Endothelial cell of umbilical vein (primary cell): ENCODE results near the gene TRAP1. TPM values are rescaled to one million over a fixed set of nuclear protein-coding genes. Genes with fewer than 3 reads are reported as not detected.

Source experiments
- BruUV-seq: library from RNA; stranded (reverse); fragments of 400-500 nt; replicated peaks from 2 replicates; lab custom pipeline; 2021; lab: Mats Ljungman, UMichigan
- CTCF ChIA-PET: fragments of 300-600, 350-600 bp; sonication (Branson Sonifier 250); formaldehyde crosslinking; loops from one replicate; lab custom pipeline; 2021; ENCODE audit warnings: antibody characterized with exemption, inconsistent platforms; lab: Charles Lee
- POLR2A ChIA-PET: fragments of 300-600, 350-600 bp; sonication (Branson Sonifier 250); formaldehyde crosslinking; loops from one replicate; lab custom pipeline; 2021; ENCODE audit warnings: antibody characterized with exemption, inconsistent platforms; lab: Charles Lee
- DNase-seq: peaks from one replicate; pipeline ENCODE4 v3.0.0-alpha.2; 2011; ENCODE audit warnings: low read depth, low spot score
- FAIRE-seq: peaks from 2 replicates; lab custom pipeline; 2011; peaks lifted over from hg19 to GRCh38; lab: Jason Lieb, UNC
- H2AFZ ChIP-seq: 2 replicates; pipeline ENCODE4 v1.6.0; 2012; ENCODE audit warnings: low read depth, low read length, control low read depth, inconsistent platforms
- H3K27ac ChIP-seq: 2 replicates; pipeline ENCODE4 v1.5.1; 2011; ENCODE audit warnings: low read depth, mild to moderate bottlenecking, control low read depth, low read length, moderate library complexity; ENCODE audit not compliant: insufficient read depth
- H3K27me3 ChIP-seq, 2 experiments: 2 replicates each; pipeline versions ENCODE4 v1.6.0 to v1.6.1; 2011; ENCODE audit warnings: low read length in 2 of 2, mixed read lengths in 1 of 2; ENCODE audit not compliant: control insufficient read depth in 2 of 2, insufficient read depth in 2 of 2
- H3K36me3 ChIP-seq, 2 experiments: 2 replicates in 1 of 2; 3 replicates in 1 of 2; pipeline ENCODE4 v1.5.1; 2011; ENCODE audit warnings: low read length in 2 of 2, mild to moderate bottlenecking in 1 of 2, moderate library complexity in 1 of 2; ENCODE audit not compliant: control insufficient read depth in 2 of 2, insufficient read depth in 2 of 2; ENCODE audit errors: extremely low read depth in 1 of 2
- H3K4me1 ChIP-seq: 3 replicates; pipeline ENCODE4 v1.5.1; 2011; ENCODE audit warnings: mild to moderate bottlenecking, low read length; ENCODE audit not compliant: control insufficient read depth, insufficient read depth; ENCODE audit errors: extremely low read depth
- H3K4me2 ChIP-seq: 2 replicates; pipeline ENCODE4 v1.6.1; 2011; ENCODE audit warnings: low read length, control low read depth, mixed read lengths; ENCODE audit not compliant: insufficient read depth
- H3K4me3 ChIP-seq, 3 experiments: fragments of 200-600 bp in 1 of 3; sonication (generic), shearing (Covaris generic) in 1 of 3; replicated peaks in 1 of 3; 2 replicates each; pipeline ENCODE4 v1.5.1; 2011 to 2016; ENCODE audit warnings: control low read depth in 3 of 3, low read length in 3 of 3, mild to moderate bottlenecking in 2 of 3, inconsistent platforms in 1 of 3, low read depth in 1 of 3, moderate library complexity in 1 of 3; ENCODE audit not compliant: insufficient read depth in 1 of 3
- H3K79me2 ChIP-seq: 2 replicates; pipeline ENCODE4 v1.6.0; 2012; ENCODE audit warnings: low read length, inconsistent platforms; ENCODE audit not compliant: control insufficient read depth, insufficient read depth
- H3K9ac ChIP-seq: replicated peaks from 2 replicates; pipeline ENCODE3; 2011; ENCODE audit warnings: low read length, control low read depth; ENCODE audit not compliant: insufficient read depth; ENCODE audit errors: extremely low read depth
- H3K9me1 ChIP-seq: replicated peaks from 3 replicates; pipeline ENCODE4 v1.6.0; 2011; ENCODE audit warnings: mild to moderate bottlenecking, low read length; ENCODE audit not compliant: control insufficient read depth, insufficient read depth; ENCODE audit errors: extremely low read depth
- H3K9me3 ChIP-seq: replicated peaks from 2 replicates; pipeline ENCODE4 v1.5.1; 2012; ENCODE audit warnings: low read length, inconsistent platforms; ENCODE audit not compliant: control insufficient read depth, insufficient read depth
- H4K20me1 ChIP-seq: replicated peaks from 2 replicates; pipeline ENCODE3; 2011; ENCODE audit warnings: mild to moderate bottlenecking, low read length; ENCODE audit not compliant: control insufficient read depth, insufficient read depth; ENCODE audit errors: extremely low read depth
- EZH2 ChIP-seq: IDR thresholded peaks from 2 replicates; pipeline ENCODE4 v1.6.1; 2012; ENCODE audit warnings: borderline replicate concordance, low read depth, mild to moderate bottlenecking, moderate library complexity, low read length, inconsistent platforms; ENCODE audit not compliant: severe bottlenecking
- FOS ChIP-seq: IDR thresholded peaks from 2 replicates; pipeline ENCODE4 v1.6.1; 2011; ENCODE audit warnings: mild to moderate bottlenecking, low read length, moderate library complexity, borderline replicate concordance; ENCODE audit not compliant: insufficient read depth
- GATA2 ChIP-seq: IDR thresholded peaks from 2 replicates; pipeline ENCODE4 v1.7.0; 2011; ENCODE audit warnings: low read depth, mild to moderate bottlenecking, moderate library complexity, mixed read lengths, low read length; ENCODE audit not compliant: insufficient read length, insufficient read depth
- JUN ChIP-seq: IDR thresholded peaks from 2 replicates; pipeline ENCODE4 v1.6.1; 2011; ENCODE audit warnings: borderline replicate concordance, low read depth; ENCODE audit not compliant: insufficient read length, insufficient read depth
- MYC ChIP-seq: IDR thresholded peaks from one replicate; pipeline ENCODE4 v1.6.1; 2011; ENCODE audit warnings: mild to moderate bottlenecking, low read depth, low read length
- POLR2A ChIP-seq: IDR thresholded peaks from 2 replicates; pipeline ENCODE4 v1.6.1; 2012; ENCODE audit warnings: low read depth, mild to moderate bottlenecking, control low read depth, low read length
- POLR2AphosphoS5 ChIP-seq: IDR thresholded peaks from 2 replicates; pipeline ENCODE4 v1.6.1; 2012; ENCODE audit warnings: low read depth, mild to moderate bottlenecking, control low read depth, low read length, moderate library complexity; ENCODE audit not compliant: insufficient read depth
- dilution Hi-C: fragments of 300-500 bp; cut with MboI; formaldehyde crosslinking; loops from one replicate; pipeline ENCODE4 v1.15.0; 2019; ENCODE audit warnings: low sequenced_read_pairs; ENCODE audit not compliant: extremely low pct_ligation_motif_present
- intact Hi-C: fragments of 100-400 bp; cut with micrococcal nuclease; formaldehyde crosslinking; loops from one replicate; pipeline ENCODE4 v1.10.0; 2022
- polyA plus RNA-seq, 4 experiments: library from polyadenylated mRNA; depleted of rRNA in 3 of 4; stranded (reverse) in 3 of 4; unstranded in 1 of 4; fragments of >200 nt; gene quantifications; 2 replicates each; pipeline versions ENCODE4 v1.2.1 to v1.2.3, GENCODE V29; 2011 to 2012; ENCODE audit warnings: missing spikeins in 1 of 4
- total RNA-seq: library from RNA; stranded (reverse); gene quantifications from 2 replicates; pipeline ENCODE4 v1.2.3, GENCODE V29; 2021
- TF ChIP-seq, protein P1 (sequence below), 2 donors: IDR thresholded peaks; 1 replicate in 1 of 2; 2 replicates in 1 of 2; pipeline ENCODE4 v1.5.1; 2011; ENCODE audit warnings: low read length in 2 of 2, mild to moderate bottlenecking in 2 of 2, moderate library complexity in 2 of 2, control low read depth in 1 of 2, inconsistent platforms in 1 of 2, low read depth in 1 of 2; ENCODE audit not compliant: insufficient read depth in 1 of 2; ENCODE audit errors: extremely low read depth in 1 of 2
- TF ChIP-seq, protein P2 (sequence below): IDR thresholded peaks from 2 replicates; pipeline ENCODE4 v1.6.1; 2011; ENCODE audit not compliant: insufficient read depth, insufficient read length

TRAP1 gene
- total and polyA plus RNA-seq, 2 donors (not counting 3 experiments of a cell fraction or from before 2014, with no cell fraction given) = 95.6 to 102 TPM

DNA sequence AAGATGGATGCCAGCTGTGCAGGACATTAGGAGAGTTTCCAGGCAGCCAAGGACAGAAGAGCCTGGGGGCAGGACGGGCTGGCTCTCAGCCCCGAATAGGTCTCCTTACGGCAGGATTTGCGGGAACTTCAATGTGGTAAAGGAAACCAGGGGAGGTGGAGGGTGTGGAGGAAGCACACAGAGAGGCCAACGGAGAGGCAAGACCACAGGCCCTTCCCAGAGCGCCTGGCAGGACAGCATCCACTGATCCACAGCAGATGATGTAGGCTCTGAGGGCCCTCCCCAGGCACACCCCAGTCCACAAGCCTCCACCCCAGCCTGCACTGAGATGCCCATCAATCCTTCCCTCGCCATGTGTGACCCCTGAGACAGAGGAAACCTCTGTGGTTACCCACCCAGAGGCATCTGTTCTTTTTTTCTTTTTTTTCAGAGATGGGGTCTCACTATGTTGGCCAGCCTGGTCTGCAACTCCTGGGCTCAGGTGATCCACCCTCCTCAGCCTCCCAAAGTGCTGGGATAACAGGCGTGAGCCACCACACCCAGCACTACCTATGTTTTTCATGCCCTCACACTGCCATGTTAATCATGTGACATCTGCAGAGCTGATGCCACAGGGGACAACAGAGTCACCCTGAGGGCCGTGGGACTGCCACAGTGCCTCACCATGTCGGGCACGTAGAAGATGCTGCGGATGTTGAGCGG lies 43.5 kb downstream of the TRAP1 start:
- BruUV-seq = no TSS peak
- no peaks in the 10 kb centered on the region for H3K9me1 ChIP-seq
- H3K4me3 ChIP-seq = no peak overlapping the region
- H3K4me1 ChIP-seq = peaks cover 12% of the 10 kb centered on the region
- TF ChIP-seq POLR2A = no peak
- no peak overlapping the region for H3K4me2 ChIP-seq
- dilution Hi-C loops (no loop called here), intact Hi-C loops (no loop called here)
- CTCF ChIA-PET = no interaction called here
- no peak overlapping the region for H2AFZ ChIP-seq
- no peaks in the 10 kb centered on the region for H3K9me3 ChIP-seq
- H3K27me3 ChIP-seq = no peaks in the 10 kb centered on the region
- no peaks in the 10 kb centered on the region for H3K79me2 ChIP-seq
- no peak for DNase-seq
- peaks cover 4 to 18% of the 10 kb centered on the region in 2 experiments for H3K36me3 ChIP-seq
- H3K9ac ChIP-seq = no peak overlapping the region
- POLR2A ChIA-PET = no interaction called here
- H3K27ac ChIP-seq = no peak overlapping the region
- no peak for FAIRE-seq
- no peaks in the 10 kb centered on the region for H4K20me1 ChIP-seq

DNA sequence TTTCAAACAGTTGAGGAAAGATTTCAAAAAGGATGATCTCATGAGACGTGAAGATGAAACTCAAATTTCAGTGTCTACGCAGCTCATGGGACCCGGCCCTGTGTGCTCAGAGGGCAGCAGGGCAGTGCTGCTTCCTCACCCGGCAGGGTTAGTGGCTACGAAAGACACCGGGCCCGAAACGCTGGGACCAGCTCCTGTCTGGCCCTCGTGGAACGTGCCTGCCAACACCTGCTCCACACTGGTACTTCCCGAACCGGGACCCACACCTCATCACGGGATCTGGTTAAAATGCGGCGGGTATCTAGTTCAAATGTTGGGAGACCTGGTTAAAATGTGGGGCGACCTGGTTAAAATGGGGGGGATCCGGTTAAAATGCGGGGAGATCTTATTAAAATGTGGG lies 44.1 kb downstream of the TRAP1 start:
- Histone ChIP-seq H2AFZ (no peak overlapping the region), H3K36me3 (peaks cover 4 to 18% of the 10 kb centered on the region in 2 experiments), H3K4me3 (no peak overlapping the region), H3K4me1 (peaks cover 12% of the 10 kb centered on the region), H3K27me3 (no peaks in the 10 kb centered on the region), H3K9me1 (no peaks in the 10 kb centered on the region), H3K9ac (no peak overlapping the region), H3K9me3 (no peaks in the 10 kb centered on the region), H3K79me2 (no peaks in the 10 kb centered on the region), H3K27ac (no peak overlapping the region), H4K20me1 (no peaks in the 10 kb centered on the region), H3K4me2 (no peak overlapping the region)
- ChIA-PET CTCF (interaction anchor here (0.6 kb wide), 1 partner anchor 19 kb away, joined by 4 read pairs; no protein-coding TSS in a partner anchor), POLR2A (no interaction called here)
- BruUV-seq = no TSS peak
- no peak for FAIRE-seq
- dilution Hi-C loops (no loop called here), intact Hi-C loops (no loop called here)
- TF ChIP-seq JUN = no peak
- no peak for TF ChIP-seq MYC
- no peak for TF ChIP-seq FOS
- no peak for TF ChIP-seq EZH2
- TF ChIP-seq, protein P1, sequence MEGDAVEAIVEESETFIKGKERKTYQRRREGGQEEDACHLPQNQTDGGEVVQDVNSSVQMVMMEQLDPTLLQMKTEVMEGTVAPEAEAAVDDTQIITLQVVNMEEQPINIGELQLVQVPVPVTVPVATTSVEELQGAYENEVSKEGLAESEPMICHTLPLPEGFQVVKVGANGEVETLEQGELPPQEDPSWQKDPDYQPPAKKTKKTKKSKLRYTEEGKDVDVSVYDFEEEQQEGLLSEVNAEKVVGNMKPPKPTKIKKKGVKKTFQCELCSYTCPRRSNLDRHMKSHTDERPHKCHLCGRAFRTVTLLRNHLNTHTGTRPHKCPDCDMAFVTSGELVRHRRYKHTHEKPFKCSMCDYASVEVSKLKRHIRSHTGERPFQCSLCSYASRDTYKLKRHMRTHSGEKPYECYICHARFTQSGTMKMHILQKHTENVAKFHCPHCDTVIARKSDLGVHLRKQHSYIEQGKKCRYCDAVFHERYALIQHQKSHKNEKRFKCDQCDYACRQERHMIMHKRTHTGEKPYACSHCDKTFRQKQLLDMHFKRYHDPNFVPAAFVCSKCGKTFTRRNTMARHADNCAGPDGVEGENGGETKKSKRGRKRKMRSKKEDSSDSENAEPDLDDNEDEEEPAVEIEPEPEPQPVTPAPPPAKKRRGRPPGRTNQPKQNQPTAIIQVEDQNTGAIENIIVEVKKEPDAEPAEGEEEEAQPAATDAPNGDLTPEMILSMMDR (IDR thresholded peaks at IDR 0.05; ENCODE audit: extremely low read depth in 1 of 2, insufficient read depth in 1 of 2, low read depth in 1 of 2, low read length in 2 of 2) = no peak
- TF ChIP-seq POLR2AphosphoS5 = no peak
- TF ChIP-seq, protein P2, sequence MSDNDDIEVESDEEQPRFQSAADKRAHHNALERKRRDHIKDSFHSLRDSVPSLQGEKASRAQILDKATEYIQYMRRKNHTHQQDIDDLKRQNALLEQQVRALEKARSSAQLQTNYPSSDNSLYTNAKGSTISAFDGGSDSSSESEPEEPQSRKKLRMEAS = no peak
- no peak for TF ChIP-seq GATA2
- no peak for TF ChIP-seq POLR2A
- no peak for DNase-seq
